CD4-positive, alpha-beta T cell treated with Interleukin-17A for 4 hours (primary cell): ENCODE data around the gene SLC10A7.

ENCODE experiments used
- DNase-seq: peaks from one replicate; pipeline ENCODE4 v3.0.0-alpha.2; 2020; ENCODE audit warnings: mixed read lengths

SLC10A7 gene

DNA sequence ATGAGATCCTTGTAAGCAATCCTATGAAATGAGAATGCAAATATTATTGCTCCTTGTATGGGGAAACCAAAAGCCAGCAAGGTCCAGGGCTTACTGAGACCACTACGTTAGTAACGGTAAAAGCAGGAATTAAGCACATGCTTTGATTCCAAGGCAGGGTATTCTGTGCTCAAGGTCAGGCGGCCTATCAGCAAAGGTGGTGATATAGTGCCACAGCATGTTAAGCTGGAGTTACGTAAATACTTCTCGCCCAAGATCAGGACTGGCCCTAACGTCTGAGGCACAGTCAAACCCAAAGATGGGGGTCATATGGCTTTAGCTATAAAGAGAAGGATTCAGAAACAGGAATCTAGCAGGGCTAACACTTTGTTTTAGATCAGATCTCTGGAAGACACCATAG is 27.6 kb downstream of the SLC10A7 start:
- no peak for DNase-seq

- no peak for DNase-seq
Measured at GRCh38 chr4:146490106-146490505, 31.6 kb downstream of the SLC10A7 start.

DNA sequence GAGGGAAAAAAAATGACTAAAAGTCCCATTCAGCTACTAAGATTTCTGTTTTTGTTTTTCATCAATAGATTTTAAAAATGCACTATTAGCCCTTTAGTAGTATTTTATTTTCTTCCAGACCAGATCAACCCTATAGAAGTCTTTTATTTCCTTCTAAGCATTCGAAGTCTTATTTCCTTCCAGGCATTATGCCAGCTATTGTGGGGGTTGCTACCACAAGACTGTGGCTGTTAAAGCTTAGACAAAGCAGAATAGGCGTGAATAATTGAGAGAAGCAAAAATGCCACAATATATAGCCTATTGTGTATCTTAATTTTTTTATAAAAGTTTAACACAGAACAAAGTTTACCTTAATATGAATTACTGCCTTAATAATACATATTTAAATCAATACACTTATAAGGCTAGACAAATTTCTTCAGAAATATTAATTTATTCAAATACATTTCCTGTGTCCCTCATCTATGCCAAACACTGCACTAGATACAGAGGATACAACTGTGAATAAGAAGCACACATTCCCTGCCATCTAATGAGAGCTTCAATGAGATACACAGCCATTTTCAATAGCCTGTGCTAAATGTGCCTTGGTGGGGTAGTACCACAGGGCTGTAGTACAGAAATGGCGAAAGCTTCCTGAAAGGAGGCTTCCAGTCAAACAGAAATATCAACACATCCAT is 33.1 kb downstream of the SLC10A7 start:
- DNase-seq = no peak

GRCh38 chr4:146486565-146486964 is 35.2 kb downstream of the SLC10A7 start:
- no peak for DNase-seq

DNA sequence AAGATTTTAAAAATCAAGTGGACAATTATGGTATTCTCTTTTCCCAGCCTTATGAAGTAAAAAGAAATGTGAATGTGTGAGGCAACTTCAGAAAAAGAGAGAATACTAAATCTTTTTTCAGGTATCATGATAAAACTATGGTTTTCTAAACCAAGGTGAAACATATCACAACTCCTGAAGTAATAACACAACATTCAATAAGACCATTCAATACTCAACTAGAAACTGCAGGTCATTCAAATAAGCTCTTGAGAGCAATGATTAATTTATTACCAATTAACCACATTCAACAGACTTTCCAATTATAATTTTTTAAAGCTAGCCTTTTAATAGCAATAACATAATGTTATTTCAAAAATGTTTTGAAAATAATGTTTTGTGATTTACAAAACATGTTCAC is 35.8 kb downstream of the SLC10A7 start:
- DNase-seq = no peak

- no peak for DNase-seq
Measured at GRCh38 chr4:146482788-146483187, 39.0 kb downstream of the SLC10A7 start.

- no peak for DNase-seq
Measured at GRCh38 chr4:146481246-146481645, 40.5 kb downstream of the SLC10A7 start.

GRCh38 chr4:146478009-146478408 is 43.7 kb downstream of the SLC10A7 start:
- DNase-seq = no peak

DNA sequence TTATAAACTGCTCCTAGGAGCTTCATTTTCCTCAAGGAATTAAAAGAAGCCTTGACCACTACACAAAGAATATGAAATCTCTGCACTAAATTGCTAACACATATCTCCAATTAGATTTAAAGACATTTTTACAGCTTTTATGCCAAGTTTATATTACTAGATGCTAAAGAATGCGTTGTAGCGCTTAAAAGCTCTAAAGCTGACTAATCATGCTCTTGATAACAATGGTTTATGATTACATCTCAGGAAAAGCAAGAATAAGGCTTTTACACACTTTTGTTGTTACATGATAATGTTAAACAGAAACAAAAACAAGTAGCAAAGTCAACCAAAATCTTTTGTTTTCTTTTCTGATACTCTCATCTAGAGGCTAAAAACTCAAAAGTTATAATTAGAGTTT is 44.7 kb downstream of the SLC10A7 start:
- DNase-seq = no peak

DNA sequence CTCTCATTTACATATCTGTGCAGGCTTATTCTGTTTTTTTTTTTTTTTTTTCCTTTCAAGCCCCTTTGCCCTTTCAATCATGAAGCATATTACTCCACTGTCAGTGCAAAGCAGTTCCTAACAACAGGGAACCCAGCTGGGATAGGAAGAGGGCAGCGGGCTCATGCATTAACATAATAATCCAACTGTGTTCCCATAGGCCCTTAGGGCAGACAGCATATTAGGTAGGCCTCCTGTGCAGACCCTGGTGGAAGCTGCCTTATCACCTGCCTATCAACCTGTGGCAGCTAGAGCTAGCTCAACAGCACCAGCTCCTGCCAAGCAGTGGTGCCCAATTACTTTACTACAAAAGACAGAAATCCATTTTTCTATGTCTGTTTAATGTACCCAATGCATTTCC is 49.3 kb downstream of the SLC10A7 start:
- no peak for DNase-seq

DNA sequence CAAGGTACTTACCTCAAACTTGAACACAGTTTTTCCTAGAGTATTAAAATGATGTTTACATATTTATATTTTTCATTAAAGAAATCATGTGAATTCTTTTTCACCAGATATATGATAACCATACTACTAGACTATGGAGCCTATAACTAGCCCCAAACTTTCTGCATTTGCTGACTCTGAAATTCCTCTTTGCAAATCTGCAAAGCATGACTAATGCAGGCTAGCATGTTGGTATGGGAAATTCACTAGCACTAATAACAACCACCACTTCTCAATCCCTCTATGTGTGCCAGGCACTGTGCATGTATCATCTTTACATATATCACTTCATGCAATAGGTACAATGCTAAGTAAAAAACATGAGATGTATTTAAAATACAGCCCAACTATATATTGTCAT is 51.1 kb downstream of the SLC10A7 start:
- DNase-seq = no peak

DNA sequence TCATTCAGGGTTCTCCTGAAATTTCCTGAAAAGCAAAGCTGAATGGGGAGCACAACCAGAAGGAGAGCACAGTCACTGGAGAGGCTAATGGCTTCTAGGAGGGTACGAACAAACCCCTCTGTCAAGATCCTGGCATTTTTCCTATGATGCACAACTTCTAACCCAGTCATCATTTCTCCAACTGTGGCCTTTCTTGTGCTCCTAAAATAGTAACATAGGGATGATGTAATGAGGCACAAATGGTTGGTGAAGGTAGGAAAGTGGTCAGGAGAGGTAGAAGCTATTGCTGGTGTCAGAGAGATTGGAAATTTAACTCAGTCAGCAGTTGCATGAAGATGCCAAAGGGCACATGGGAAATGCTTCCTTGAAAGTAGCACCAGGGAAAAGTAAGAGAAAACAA is 52.7 kb downstream of the SLC10A7 start:
- no peak for DNase-seq

- no peak for DNase-seq
Measured at GRCh38 chr4:146465628-146466027, 56.1 kb downstream of the SLC10A7 start.

- no peak for DNase-seq
Measured at GRCh38 chr4:146462251-146462650, 59.5 kb downstream of the SLC10A7 start.

- DNase-seq = no peak
Measured at GRCh38 chr4:146458594-146458993, 63.1 kb downstream of the SLC10A7 start.

- no peak for DNase-seq
Measured at GRCh38 chr4:146456681-146457080, 65.1 kb downstream of the SLC10A7 start.

- DNase-seq = no peak
Measured at GRCh38 chr4:146453181-146453807, 68.4 kb downstream of the SLC10A7 start.

DNA sequence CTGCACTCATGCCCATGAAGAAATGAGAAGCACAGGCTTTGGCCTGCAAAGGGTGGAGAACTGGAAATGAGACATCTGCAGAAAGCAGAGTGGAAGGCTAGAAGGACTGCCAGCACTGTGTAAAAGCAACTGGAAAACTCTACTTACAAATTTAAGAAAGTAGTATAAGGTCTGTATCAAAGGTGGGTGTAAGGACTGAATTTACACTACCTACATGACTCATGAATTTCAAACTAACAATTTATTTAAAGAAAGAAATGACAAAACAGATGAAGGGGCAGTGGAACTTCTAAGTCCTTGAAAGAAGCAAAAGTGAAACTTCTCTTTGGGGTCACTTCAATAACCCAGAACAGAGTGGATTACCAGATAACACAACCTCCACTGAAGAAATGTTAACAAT is 71.2 kb downstream of the SLC10A7 start:
- no peak for DNase-seq

- DNase-seq = no peak
Measured at GRCh38 chr4:146446555-146446954, 75.2 kb downstream of the SLC10A7 start.

DNA sequence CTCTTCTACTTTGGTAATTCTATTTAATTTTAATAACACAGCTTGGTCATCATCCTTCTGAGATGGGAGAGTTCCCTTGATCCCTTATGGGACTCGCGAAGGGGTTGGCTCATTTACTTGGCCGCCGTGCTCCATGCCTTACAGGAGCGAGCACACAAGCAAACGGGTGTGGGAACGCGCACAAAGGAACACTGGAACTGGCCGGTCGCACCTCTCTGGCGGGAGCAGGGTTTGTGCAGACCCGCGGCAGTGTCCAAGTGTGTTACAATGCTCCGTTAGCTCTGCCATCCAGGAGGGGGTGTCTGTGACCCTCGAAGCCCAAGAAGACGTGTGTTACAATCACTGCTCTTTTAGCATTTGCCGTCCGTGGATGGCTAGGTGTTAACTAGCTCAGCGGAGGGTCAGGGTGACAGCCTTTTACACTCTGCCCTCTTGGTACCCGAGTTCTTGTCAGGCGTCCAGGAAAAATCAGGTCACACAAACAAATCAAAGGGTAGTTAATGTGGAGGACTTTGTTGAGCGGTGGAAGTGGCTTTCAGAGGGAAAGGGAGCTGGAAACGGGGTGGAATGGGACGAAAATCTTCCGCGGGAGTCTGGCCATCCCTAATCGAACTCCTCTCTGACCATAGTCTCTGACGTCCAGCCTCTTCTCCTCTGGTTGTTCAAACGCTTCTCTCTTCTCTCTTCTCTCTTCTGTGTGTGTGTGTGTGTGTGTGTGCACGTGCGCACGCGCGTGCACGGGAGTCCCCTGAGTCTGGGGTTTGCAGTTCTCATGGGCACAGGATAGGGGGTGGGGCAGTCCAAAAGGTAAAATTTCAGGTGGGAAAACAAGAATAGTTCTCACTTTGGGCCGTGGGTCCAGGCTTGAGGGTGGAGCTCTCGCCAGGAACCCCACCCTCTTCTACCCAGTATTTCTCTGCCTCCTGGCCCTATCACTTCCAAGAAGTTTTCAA is 76.3 kb downstream of the SLC10A7 start:
- DNase-seq = no peak

- DNase-seq = no peak
Measured at GRCh38 chr4:146443525-146443924, 78.2 kb downstream of the SLC10A7 start.

DNA sequence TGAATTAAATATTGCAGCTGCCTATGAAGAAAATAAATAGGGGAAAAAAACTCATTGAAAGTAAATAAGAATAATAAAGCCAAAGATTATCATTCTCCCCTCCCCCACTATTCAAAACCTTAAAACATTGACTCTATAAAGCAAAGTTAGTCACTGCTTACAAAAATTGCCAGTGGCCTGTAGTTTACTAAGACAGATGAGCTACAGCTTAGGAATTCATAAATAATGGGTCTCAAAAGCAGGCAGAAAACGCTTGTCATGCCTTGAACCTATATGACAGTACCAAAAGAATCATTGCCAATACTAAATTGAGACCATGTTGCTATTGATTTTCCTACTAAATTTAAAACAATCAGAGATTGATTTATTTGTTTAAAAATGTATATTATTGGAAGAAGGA is 78.9 kb downstream of the SLC10A7 start:
- no peak for DNase-seq

DNA sequence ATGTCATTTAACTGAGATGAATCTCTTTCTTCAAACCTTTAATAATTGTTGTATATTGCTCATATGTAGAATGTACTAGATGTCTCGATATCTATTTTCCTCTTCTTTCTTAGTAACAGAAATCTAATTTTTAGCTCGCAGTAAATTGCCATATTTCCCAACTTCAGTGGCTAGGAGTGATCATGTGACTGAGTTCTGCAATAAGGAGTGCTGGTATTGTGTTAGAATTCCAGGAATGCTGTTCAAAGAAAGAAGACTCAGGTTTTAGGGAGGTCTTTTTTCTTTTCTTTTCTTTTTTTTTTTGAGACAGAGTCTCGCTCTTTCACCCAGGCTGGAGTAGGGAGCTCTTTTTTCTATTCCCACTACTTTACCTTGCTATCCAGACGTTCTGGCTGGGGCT is 81.7 kb downstream of the SLC10A7 start:
- DNase-seq = no peak

DNA sequence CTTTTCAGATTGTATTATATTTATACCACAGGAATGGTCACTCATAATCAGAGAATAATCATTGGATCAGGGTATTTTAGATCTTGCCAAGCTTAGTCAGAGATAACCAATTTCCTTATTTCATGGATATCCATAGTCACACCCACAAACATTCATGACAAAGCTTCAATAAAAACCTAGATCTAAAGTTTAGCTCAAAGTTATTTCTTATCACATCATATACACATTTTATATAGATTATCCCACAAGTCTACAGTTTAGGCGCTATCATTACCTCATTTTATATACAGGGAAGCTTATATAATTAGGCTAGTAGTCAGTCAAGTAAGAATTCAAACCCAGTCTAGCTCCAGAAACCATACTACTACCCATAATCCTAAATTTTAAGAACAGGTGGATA is 82.3 kb downstream of the SLC10A7 start:
- DNase-seq = no peak
